ENCODE results near the gene TTLL13.
"Not testable (repeated sequence)": the region's sequence is repeated elsewhere in the genome, so short reads cannot be mapped to it uniquely, and the experiment has no call there.

Gene TTLL13

DNA sequence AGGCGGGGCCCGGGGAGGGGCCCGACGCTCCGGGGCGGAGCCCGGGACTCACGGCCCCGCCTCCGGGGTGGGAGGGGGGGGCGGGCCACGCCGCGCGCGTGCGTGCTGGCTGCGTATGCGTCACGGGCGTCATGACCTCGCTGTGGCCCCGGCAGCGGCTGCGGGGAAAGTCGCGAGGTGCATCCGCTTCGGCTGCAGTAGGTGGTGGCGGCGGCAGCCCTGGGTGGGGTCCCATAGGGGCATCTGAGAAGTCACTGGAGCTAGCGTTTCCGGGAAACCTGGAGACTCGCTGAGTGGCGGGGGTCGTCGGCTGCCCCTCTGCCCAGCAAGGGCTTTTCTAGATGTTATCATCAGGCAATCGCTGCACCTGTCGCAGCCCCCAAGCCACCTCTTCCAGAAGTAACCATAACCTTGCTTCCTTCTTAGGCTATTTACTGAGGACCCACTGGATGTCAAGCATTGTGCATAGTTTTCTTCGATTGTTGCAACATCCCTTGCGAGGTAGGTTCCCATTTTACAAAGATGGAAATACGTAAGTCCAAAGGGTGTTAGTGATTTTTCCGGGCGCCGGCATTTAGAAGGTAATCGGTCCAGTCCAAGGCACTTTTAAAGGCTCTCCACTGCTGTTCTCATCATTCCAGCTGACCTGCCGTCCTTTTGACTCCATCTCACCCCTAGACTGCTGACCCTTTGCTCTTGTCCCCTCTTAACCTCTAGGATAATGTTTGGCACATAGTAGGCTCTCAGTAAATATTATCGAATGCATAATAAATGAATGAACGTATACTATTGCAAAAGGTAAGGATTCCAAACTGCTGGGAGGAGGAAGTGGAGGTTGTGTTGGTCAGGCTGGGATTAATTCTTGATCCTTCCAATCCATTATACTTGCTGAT is 15.0 kb upstream of the TTLL13 start, which contains the start of gene GDPGP1:
Gene GDPGP1, plus strand, starts transcription at position 114 of the 893 bp plus-strand sequence. CDS start 6,700 bp downstream, outside the sequence.
- DNase-seq = no peak

DNA sequence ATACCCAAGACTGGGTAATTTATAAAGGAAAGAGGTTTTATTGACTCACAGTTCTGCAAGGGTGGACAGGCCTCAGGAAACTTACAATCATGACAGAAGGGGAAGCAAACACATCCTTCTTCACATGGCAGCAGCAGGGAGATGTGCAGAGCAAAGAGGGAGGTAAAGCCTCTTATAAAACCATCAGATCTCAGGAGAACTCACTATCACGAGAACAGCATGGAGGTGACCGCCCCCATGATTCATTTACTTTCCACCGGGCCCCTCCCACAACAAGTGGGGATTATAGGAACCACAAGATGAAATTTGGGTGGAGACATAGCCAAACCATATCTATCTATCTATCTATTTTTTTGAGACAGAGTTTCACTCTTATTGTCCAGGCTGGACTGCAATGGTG is 10.0 kb upstream of the TTLL13 start:
- DNase-seq = no peak

DNA sequence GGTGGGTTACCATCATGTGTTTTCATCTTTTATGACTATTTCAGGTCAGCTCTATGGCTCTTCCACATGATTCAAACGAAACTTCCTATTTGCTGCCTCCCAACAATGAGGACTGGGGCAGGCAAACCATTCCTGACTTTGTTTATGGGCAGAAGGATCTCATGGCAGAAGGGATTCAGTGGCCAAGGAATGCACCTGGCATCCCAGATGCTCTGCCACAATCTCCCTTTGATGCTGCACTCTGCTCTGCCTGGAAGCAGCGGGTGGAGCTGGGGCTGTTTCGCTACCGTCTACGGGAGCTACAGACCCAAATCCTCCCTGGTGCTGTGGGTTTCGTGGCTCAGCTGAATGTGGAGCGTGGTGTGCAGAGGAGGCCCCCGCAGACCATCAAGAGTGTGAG is 8.5 kb upstream of the TTLL13 start:
- DNase-seq = no peak

DNA sequence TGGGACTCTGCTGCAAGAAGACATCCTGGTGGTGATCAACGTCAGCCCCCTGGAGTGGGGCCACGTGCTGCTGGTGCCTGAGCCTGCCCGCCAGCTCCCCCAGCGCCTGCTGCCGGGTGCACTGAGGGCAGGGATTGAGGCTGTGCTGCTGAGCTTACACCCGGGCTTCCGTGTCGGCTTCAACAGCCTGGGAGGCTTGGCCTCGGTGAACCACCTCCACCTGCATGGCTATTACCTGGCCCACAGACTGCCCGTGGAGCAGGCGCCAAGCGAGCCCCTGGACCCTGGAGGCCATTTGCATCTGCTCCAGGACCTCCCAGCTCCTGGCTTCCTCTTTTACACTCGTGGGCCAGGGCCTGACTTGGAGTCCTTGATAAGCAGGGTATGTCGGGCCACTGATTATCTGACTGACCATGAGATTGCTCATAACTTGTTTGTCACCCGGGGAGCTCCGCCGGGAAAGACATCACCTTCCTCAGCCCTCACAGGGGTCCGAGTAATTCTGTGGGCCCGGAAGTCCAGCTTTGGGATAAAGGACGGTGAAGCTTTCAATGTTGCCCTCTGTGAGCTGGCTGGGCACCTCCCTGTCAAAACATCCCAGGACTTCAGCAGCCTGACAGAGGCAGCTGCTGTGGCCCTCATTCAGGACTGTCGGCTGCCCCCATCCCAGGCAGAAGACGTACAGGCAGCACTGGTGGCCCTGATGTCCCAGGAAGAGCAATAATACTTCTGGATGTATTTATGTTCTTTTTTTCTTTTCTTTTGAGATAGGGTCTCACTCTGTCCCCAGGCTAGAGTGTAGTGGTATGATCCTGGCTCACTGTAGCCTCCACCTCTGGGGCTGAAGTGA is 7.8 kb upstream of the TTLL13 start:
- DNase-seq = no peak

DNA sequence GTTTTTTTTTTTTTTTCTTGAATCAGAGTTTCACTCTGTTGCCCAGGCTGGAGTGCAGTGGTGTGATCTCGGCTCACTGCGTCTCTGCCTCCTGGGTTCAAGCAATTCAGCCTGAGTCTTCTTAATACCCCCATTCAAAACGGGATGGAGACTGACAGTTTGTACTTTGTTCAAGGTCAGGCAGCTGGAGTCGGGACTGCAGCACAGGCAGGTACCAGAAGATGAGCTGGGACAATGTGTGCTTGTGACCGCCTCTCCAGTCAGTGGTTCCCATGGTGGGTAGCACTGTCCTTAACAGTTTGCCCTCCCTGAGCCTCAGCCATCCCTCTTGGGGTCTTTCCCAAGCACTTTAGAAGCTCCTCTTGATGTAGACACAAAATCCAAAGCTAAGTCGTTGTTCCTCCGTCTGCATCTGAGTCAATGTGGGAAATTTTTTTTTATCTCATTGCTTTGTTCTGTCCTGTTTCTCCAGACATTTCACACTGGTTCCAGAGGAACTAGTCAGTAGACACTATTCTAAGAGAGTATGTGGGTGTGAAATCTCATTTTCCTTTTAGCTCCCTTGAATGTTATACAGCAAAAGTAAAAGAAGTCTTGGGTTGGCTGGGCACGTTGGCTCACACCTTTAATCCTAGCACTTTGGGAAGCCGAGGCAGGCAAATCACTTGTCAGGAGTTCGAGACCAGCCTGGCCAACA is 5.3 kb upstream of the TTLL13 start:
- DNase-seq = no peak

DNA sequence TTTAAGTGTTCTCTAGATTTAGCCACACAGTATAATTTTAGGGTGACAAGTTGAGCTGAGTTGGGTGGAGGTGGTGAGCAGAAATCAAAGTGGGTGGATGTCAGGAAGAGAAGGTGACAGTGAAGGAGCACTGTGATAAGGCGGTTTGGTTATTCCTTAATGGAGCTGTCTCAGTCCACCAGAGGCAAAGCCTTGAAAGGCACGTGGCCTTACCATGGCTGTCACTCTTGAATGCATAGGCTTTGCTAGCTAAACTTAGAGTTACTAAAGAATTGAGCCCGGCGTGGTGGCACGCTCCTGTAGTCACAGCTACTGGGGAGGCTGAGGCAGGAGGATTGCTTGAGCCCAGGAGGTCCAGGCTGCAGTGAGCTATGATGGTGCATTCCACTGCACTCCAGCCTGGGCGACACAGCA is 560 bp upstream of the TTLL13 start:
- DNase-seq = no peak

DNA sequence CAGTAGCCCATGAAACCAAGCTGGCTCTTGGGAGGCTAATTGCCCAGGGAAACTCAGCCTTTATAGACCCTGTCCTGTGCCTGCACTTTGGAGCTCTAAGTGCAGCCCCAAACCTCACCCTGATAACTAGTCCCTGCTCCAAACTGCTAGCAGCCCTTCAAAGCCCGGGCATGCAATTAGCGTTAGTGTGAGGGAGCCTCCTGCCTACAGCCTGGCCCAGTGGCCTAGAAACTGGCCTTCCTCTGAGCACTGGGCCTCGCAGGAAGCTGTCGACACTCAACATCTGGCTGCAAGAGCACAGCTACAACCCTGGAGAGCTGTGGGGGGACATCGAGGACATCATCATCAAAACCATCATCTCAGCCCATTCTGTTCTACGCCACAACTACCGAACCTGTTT is 8.4 kb downstream of the TTLL13 start:
- DNase-seq = no peak

DNA sequence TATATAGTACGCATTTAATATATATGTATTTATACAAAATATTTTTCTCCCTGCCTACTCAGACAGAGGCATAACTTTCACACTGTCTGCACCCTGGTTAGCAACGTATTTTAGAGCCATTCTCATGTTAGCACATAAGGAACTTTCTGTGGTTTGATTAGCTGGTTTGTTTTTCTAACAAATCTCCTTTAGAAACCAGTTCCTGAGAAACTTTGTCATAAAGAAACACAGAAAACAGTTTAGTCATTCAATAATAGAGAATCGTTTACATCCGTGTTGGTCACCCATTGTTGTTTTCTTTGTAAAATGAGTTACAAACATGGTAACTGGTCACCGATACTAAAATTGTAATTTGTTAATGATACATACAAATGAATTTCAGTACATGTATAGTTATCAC is 10.2 kb downstream of the TTLL13 start:
- DNase-seq = no peak

DNA sequence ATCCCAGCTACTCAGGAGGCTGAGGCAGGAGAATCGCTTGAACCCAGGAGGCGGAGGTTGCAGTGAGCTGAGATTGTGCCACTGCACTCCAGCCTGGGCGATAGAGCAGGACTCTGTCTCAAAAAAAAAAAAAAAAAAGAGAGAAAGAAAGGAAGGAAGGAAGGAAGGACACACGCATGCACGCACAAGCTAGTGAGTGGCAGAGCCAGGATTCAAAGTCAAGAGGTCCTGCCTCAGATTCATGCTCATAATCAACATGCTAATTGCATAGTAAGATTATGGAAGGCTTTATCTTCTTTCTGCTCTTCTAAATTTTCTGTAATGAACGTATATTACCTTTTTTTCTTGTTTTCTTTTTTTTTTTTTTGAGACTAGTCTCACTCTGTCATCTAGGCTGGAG is 11.4 kb downstream of the TTLL13 start:
- not testable (repeated sequence) for DNase-seq

DNA sequence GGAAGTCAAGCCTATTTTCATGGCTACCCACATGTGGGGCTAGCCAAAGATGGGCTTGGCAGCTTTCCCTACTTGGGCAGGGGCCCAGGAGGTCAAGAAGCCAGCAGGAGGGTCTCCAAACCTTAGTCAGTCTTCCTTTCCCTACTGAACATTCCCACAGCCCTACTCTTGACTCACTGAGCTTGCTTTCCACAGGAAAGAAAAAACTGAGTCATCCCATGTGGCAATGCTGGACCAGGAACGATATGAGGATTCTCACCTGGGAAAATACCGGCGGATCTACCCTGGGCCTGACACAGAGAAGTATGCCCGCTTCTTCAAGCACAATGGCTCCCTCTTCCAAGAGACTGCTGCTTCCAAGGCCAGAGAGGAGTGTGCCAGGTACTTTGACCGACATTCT is 12.5 kb downstream of the TTLL13 start:
- DNase-seq = no peak

DNA sequence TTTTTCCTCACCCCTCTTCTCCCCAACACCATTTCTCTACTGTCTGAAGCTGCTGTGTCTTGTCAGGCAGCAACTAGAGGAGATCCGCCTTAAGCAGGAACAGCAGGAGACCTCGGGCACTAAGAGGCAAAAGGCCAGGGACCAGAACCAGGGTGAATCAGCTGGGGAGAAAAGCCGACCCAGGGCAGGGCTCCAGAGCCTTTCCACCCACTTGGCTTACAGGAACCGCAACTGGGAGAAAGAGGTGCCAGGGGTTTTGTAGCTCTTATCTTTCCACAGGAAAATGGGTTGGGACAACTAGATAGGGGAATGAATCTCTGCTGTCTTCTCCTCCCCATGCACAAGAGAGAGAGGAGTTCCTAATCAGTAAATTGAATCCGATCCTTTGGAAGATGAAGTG is 13.1 kb downstream of the TTLL13 start:
- no peak for DNase-seq

DNA sequence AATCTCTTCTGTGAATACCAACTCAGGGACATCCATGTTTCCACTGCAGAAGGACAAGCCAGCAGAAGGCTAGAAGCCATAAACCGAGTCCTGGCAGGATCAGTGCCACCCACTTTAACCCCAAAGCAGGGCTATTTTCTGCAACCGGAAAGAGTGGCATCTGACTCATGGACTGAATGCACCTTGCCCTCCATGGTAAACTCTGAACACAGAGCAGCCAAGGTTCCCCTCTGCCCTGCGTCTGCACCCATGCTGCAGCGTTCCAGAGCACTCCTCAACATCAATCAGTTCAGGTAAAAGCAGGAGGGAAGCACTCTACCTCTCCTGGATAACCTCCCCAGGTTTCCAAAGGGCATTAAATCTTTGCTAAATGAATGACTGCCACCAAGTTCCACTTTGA is 15.3 kb downstream of the TTLL13 start:
- no peak for DNase-seq

DNA sequence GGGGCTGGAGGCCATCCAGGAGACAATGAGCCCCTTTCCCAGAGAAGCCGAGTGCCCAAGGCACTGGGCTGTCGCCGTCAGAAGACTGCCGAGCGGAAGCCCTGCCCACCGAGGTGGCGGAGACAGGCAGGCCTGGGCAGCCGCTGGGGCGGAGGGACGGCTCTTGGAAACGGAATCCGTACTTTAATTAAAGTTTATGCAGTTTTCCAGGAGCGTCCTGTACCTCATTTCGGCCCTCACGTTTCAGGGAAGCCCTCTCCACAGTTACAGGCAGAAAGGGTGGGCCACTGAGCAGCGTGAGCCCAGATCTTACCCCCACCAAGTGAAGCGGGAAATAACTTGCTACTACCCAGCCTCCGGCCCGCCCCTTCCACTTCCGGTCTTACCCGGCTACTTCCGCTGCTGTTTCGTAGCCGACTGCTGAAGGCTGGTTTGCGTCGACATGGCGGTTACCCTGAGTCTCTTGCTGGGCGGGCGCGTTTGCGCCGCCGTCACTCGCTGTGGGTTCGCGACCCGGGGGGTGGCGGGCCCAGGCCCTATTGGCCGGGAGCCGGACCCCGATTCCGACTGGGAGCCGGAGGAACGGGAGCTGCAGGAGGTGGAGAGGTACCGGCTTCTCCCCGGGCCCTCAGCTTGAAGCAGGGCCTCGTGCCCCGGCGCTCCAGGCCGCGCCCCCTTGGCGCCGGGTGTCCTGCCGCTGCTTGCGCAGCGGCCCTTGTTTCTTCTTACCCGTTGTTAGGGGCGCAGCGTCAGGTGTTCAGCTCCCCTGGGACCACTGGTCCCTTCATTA is 16.1 kb downstream of the TTLL13 start, which contains the start of gene NGRN:
Gene NGRN, plus strand, starts transcription at position 402 of the 790 bp plus-strand sequence. Its CDS starts 41 bp downstream, at position 443.
- DNase-seq = peak; percentile 96

DNA sequence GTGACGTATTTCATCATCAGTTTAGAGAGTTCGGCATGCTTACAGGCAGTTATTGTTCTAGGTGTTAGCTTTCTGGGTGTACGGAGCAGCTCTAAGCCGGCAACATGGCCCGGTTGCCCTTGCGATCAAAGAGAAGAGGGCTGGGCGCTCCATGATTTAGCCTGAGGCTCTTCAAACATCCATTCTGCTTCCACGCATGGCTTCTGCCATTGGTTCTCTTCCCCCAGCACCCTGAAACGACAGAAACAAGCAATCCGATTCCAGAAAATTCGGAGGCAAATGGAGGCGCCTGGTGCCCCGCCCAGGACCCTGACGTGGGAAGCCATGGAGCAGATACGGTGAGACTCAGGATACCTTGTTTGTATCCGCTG is 16.7 kb downstream of the TTLL13 start:
- DNase-seq = peak; percentile 55

DNA sequence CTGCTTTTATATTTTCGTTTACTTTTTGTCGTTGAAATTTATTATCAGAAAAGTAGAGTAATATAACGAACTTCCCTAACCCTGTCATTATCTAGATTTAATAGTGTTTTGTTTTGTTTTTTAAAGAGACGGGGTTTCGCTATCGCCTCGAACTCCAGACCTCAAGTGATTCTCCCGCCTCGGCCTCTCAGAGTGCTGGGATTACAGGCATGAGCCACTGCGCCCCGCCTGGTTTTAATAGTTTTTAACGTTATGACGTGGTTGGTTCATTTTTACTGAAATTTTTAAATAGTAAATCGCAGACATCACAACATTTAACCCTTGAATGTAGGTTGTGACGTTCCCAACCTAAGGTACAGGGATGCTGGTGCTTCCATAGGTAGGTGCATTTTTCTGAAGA is 17.1 kb downstream of the TTLL13 start:
- DNase-seq = peak; percentile 37

DNA sequence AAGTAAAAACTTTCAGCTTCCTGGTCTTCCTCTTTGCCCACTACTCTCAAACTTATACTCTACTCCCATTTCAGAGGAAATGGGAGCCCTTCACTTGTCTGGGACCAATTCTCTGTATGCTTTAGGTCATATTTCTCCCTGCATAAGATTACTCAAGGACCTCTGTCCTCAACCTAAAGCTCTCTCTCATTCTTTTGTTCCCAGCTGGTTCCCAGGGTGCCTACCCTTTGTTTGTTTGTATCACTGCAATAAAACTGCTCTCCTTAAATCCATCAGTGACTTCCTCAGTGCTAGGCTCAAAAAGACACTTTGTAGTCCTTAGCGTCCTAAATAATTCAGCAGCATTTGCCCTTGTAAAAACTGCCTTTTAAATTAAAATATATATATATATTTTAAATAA is 19.1 kb downstream of the TTLL13 start:
- no peak for DNase-seq

DNA sequence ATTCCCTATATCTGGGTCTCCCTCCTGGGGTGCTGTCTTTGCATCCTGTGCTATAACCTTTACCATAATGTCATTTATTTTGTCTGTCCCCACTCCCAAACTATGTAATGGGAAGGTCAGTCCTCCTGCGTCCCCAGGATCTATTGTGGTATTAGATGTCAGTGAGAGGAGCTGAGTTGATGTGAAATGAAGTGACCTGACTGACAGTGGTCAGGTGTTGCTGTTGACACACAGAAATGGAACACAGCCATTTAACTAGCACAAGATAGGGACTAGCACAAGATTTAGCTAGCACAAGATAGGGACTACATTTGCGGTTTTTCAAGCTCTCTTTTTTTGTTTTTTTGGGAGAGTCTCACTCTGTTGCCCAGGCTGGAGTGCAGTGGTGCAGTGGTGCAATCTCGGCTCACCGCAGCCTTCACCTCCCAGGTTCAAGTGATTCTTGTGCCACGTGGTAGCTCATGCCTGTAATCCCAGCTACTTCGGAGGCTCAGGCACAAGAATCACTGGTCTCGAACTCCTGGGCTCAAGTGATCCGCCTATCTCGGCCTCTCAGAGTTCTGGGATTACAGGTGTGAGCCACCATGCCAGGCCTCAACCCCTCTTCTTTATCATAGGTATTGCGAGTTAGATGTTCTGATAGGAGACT is 21.3 kb downstream of the TTLL13 start:
- no peak for DNase-seq

DNA sequence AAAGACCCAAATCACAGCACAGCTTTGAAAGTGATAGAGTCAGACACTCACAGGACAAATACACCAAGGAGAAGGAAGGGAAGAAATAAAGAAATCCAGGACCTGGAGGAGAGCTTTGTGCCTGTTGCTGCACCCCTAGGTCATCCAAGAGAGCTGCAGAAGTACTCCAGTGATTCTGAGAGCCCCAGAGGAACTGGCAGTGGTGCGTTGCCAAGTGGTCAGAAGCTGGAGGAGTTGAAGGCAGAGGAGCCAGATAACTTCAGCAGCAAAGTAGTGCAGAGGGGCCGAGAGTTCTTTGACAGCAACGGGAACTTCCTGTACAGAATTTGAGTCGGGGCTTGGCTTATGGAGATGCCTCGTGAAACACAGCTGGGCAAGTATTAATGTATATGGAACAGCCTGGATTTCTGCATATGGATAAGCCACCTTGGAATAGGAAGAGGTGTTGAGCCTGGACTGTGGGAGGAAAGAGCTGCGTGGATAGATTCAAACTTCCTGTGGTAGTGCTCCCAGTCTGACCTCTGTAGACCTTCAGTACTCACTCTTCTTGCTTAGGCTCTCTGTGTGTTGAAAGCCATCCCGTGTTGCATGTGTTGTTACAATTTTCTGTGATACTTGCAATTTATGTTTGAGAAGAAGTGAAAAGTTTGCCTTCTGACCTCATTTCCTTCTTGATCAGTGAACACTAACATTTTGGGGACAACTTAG is 22.3 kb downstream of the TTLL13 start:
- no peak for DNase-seq

DNA sequence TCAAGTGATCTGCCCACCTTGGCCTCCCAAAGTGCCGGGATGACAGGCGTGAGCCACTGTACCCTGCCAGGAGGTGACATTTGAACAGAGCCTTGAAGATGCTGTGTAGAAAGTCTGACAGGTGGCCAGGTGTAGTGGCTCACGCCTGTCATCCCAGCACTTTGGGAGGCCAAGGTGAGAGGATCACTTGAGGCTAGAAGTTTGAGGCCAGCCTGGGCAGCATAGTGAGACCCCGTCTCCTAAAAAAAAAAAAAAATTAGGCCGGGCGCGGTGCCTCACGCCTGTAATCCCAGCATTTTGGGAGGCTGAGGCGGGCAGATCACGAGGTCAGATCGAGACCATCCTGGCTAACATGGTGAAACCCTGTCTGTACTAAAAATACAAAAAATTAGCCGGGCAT is 29.1 kb downstream of the TTLL13 start:
- not testable (repeated sequence) for DNase-seq

DNA sequence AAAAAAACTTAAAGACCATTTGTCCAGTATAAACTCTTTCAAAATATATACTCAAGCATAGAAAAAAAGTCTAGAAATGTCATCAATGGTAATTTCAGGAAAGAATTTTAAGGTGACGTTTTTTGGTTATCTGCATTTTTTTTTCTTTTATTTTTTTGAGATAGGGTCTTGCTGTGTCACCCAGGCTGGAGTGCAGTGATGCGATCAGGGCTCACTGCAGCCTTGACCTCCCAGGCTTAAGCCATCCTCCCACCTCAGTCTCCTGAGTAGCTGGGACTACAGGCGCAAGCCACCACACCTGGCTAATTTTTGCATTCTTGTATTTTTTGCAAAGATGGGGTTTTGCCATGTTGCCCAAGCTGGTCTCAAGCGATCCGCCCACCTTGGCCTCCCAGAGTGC is 31.4 kb downstream of the TTLL13 start:
- DNase-seq = not testable (repeated sequence)

DNA sequence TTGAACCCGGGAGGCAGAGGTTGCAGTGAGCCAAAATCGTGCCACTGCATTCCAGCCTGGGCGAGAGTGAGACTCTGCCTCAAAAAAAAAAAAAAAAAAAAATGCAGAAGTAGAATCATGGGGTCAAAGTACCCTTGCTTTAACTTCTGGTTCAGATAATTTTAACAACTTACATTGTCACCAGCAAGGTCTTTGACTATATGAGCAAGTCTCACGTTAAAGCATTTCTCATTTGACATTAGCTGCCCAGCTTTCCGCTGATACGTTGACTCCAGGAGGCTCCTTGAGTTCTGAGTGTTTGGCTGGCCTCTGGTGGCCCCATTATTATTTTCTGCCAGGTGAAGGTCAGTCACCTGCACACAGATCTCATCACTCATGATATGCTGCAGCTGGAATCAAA is 32.3 kb downstream of the TTLL13 start:
- not testable (repeated sequence) for DNase-seq

All from femur (tissue), 1 donor.